MM.1S (cell line): ENCODE measurements around the gene ENTPD2.

Source experiments
- DNase-seq: peaks from one replicate; pipeline ENCODE4 v3.0.0-alpha.2; 2015
- H2AFZ ChIP-seq: fragments of 300-600 bp; sonication (generic); 2 replicates; pipeline ENCODE4 v1.6.0; 2016; ENCODE audit warnings: antibody characterized with exemption, low read length
- H3F3A ChIP-seq: fragments of 300-600 bp; sonication (generic); 2 replicates; pipeline ENCODE4 v1.6.1; 2016; ENCODE audit warnings: mild to moderate bottlenecking, antibody characterized with exemption, low read length, moderate library complexity, mixed read lengths; ENCODE audit not compliant: insufficient read depth
- H3K27ac ChIP-seq: fragments of 300-600 bp; sonication (generic); 2 replicates; pipeline ENCODE4 v1.5.1; 2016; ENCODE audit warnings: mild to moderate bottlenecking, low read length
- H3K27me3 ChIP-seq: fragments of 300-600 bp; sonication (generic); replicated peaks from 2 replicates; pipeline ENCODE4 v1.6.0; 2016; ENCODE audit warnings: low read length; ENCODE audit not compliant: insufficient read depth
- H3K36me3 ChIP-seq: fragments of 300-600 bp; sonication (generic); replicated peaks from 2 replicates; pipeline ENCODE4 v1.6.1; 2016; ENCODE audit warnings: mild to moderate bottlenecking, low read length, mixed read lengths; ENCODE audit not compliant: insufficient read depth
- H3K4me1 ChIP-seq: fragments of 300-600 bp; sonication (generic); 2 replicates; pipeline ENCODE4 v1.6.1; 2016; ENCODE audit warnings: low read length, mixed read lengths
- H3K4me2 ChIP-seq: fragments of 300-600 bp; sonication (generic); 2 replicates; pipeline ENCODE4 v1.6.0; 2016; ENCODE audit warnings: low read depth, low read length
- H3K4me3 ChIP-seq: fragments of 300-600 bp; sonication (generic); 2 replicates; pipeline ENCODE4 v1.5.1; 2016; ENCODE audit warnings: low read length, mixed read lengths
- H3K79me2 ChIP-seq: fragments of 300-600 bp; sonication (generic); 2 replicates; pipeline ENCODE4 v1.6.1; 2016; ENCODE audit warnings: mixed run types, low read length, mixed read lengths
- H3K9ac ChIP-seq: fragments of 300-600 bp; sonication (generic); 2 replicates; pipeline ENCODE4 v1.6.1; 2016; ENCODE audit warnings: low read length, mixed read lengths
- H3K9me2 ChIP-seq: fragments of 300-600 bp; sonication (generic); replicated peaks from 2 replicates; pipeline ENCODE4 v1.6.1; 2016; ENCODE audit warnings: mild to moderate bottlenecking, low read length, mixed read lengths; ENCODE audit not compliant: insufficient read depth
- H3K9me3 ChIP-seq: fragments of 300-600 bp; sonication (generic); replicated peaks from 2 replicates; pipeline ENCODE4 v1.6.1; 2016; ENCODE audit warnings: mild to moderate bottlenecking, low read length, mixed read lengths; ENCODE audit not compliant: insufficient read depth
- H4K20me1 ChIP-seq: fragments of 300-600 bp; sonication (generic); 2 replicates; pipeline ENCODE4 v1.6.1; 2016; ENCODE audit warnings: mild to moderate bottlenecking, low read length, moderate library complexity, mixed read lengths; ENCODE audit not compliant: insufficient read depth
- CTCF ChIP-seq: fragments of 300-600 bp; sonication (generic); IDR thresholded peaks from 2 replicates; pipeline ENCODE4 v1.5.1; 2016; ENCODE audit warnings: antibody characterized with exemption, low read length, mixed read lengths
- EZH2 ChIP-seq: fragments of 300-600 bp; sonication (generic); optimal IDR thresholded peaks from 2 replicates; pipeline ENCODE3; 2017; ENCODE audit warnings: low read depth, mild to moderate bottlenecking, antibody characterized with exemption, low read length, mixed read lengths
- EZH2phosphoT487 ChIP-seq: fragments of 300-600 bp; sonication (generic); IDR thresholded peaks from 2 replicates; pipeline ENCODE4 v1.6.1; 2018; ENCODE audit warnings: antibody characterized with exemption, low read length

Gene ENTPD2

GRCh38 chr9:137083394-137084004, 29.6 kb upstream of the ENTPD2 start:
- no peak overlapping the region for H3K4me3 ChIP-seq
- no peak overlapping the region for H3K9ac ChIP-seq
- TF ChIP-seq EZH2phosphoT487 (no peak), CTCF (no peak), EZH2 (no peak)
- H3K36me3 ChIP-seq, result peaks cover 3% of the 10 kb centered on the region; the same call in 1 of the 2 replicates
- peaks cover 18% of the 10 kb centered on the region for H3K79me2 ChIP-seq
- H3F3A ChIP-seq, result peaks cover 6% of the 10 kb centered on the region; the same call in 1 of the 2 replicates
- H2AFZ ChIP-seq, result no peak overlapping the region
- H3K27ac ChIP-seq, result no peak overlapping the region
- no peaks in the 10 kb centered on the region for H4K20me1 ChIP-seq
- no peaks in the 10 kb centered on the region for H3K27me3 ChIP-seq
- DNase-seq, result no peak
- H3K4me2 ChIP-seq, result no peak overlapping the region
- H3K9me3 ChIP-seq, result no peaks in the 10 kb centered on the region
- H3K4me1 ChIP-seq, result peaks cover 12% of the 10 kb centered on the region
- no peaks in the 10 kb centered on the region for H3K9me2 ChIP-seq

- Histone ChIP-seq H2AFZ (no peak overlapping the region), H3K27ac (no peak overlapping the region), H3K4me3 (no peak overlapping the region), H3K9me3 (no peaks in the 10 kb centered on the region), H4K20me1 (no peaks in the 10 kb centered on the region), H3K79me2 (peaks cover 24% of the 10 kb centered on the region), H3K9ac (no peak overlapping the region), H3K9me2 (no peaks in the 10 kb centered on the region), H3K36me3 (peaks cover 3% of the 10 kb centered on the region; the same call in 1 of the 2 replicates), H3K4me1 (peaks cover 11% of the 10 kb centered on the region), H3K4me2 (no peak overlapping the region), H3F3A (peaks cover 6% of the 10 kb centered on the region; the same call in 1 of the 2 replicates), H3K27me3 (no peaks in the 10 kb centered on the region)
- DNase-seq, result no peak
- TF ChIP-seq CTCF, result no peak
- TF ChIP-seq EZH2, result no peak
- no peak for TF ChIP-seq EZH2phosphoT487
Observed at GRCh38 chr9:137082925-137083290, 29.0 kb upstream of the ENTPD2 start.

- H3K36me3 ChIP-seq, result peaks cover 3% of the 10 kb centered on the region; the same call in 1 of the 2 replicates
- H2AFZ ChIP-seq, result no peak overlapping the region
- no peaks in the 10 kb centered on the region for H3K9me2 ChIP-seq
- no peak overlapping the region for H3K9ac ChIP-seq
- no peaks in the 10 kb centered on the region for H4K20me1 ChIP-seq
- H3F3A ChIP-seq, result peaks cover 6% of the 10 kb centered on the region; the same call in 1 of the 2 replicates
- no peaks in the 10 kb centered on the region for H3K27me3 ChIP-seq
- TF ChIP-seq CTCF, result no peak
- H3K9me3 ChIP-seq, result no peaks in the 10 kb centered on the region
- no peak overlapping the region for H3K4me3 ChIP-seq
- H3K4me2 ChIP-seq, result no peak overlapping the region
- H3K27ac ChIP-seq, result no peak overlapping the region
- peaks cover 24% of the 10 kb centered on the region for H3K79me2 ChIP-seq
- peaks cover 7% of the 10 kb centered on the region for H3K4me1 ChIP-seq
- DNase-seq, result no peak
Observed at GRCh38 chr9:137082222-137082924, 28.5 kb upstream of the ENTPD2 start.
